ENCODE results near the gene LRRC45.

The LRRC45 gene

GRCh38 chr17:82065638-82066303 lies 42.7 kb downstream of the LRRC45 start, which contains the start of gene DUS1L:
TSS of gene DUS1L (minus strand) at chr17:82065804. CDS start at chr17:82065059, 745 bp downstream.
- DNase-seq: peak; percentile 93

GRCh38 chr17:82070611-82071010 lies 47.5 kb downstream of the LRRC45 start:
- no peak for DNase-seq

- DNase-seq: no peak
Observed at GRCh38 chr17:82072827-82073226, 49.7 kb downstream of the LRRC45 start.

GRCh38 chr17:82073446-82073845 lies 50.3 kb downstream of the LRRC45 start:
- no peak for DNase-seq

GRCh38 chr17:82076018-82076784 lies 53.1 kb downstream of the LRRC45 start:
- no peak for DNase-seq

GRCh38 chr17:82076785-82077591 lies 53.9 kb downstream of the LRRC45 start:
- DNase-seq: no peak

- no peak for DNase-seq
Observed at GRCh38 chr17:82077617-82078358, 54.7 kb downstream of the LRRC45 start.

- DNase-seq: no peak
Observed at GRCh38 chr17:82078433-82078832, 55.3 kb downstream of the LRRC45 start.

GRCh38 chr17:82079001-82079677 lies 56.0 kb downstream of the LRRC45 start:
- DNase-seq: no peak

- no peak for DNase-seq
Observed at GRCh38 chr17:82080048-82080788, 57.1 kb downstream of the LRRC45 start.
